Thyroid gland (tissue), 4 donors: ENCODE measurements around the gene ASIC2.

Source experiments
- POLR2A ChIP-seq, 2 donors: fragments of 450-650 bp; IDR thresholded peaks; one replicate each; pipeline ENCODE4 v1.6.1; 2017; ENCODE audit warnings: antibody characterized with exemption in 2 of 2, mild to moderate bottlenecking in 2 of 2, moderate library complexity in 1 of 2
- TF ChIP-seq, protein P1 (sequence below), 6 experiments: fragments of 200-600 bp in 3 of 6; fragments of 450-650 bp in 3 of 6; sonication (generic) in 3 of 6; IDR thresholded peaks; one replicate each; pipeline ENCODE4 v1.5.1; 2016 to 2019; ENCODE audit warnings: antibody characterized with exemption in 6 of 6, mild to moderate bottlenecking in 2 of 6, inconsistent platforms in 1 of 6, moderate library complexity in 1 of 6

DNA sequence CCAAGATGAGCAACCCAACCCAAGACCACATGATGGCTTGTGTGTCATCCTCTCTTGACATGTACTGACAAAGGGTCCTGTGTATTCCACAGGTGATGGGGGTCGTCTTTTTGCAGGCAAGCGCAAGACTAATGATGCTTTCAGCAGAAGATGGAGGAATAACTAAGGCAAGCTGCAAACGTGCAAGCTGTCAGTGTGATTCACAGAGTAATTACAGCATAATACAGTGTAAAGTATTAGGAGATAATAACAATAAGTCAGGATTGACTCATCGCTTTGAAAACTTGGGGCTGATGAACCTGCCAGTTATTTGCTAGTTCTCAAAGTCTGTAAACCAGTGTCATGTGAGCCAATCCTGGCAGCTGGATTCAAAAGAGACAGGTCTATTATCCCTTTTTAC is 41.6 kb upstream of the ASIC2 start:
- TF ChIP-seq, protein P1, sequence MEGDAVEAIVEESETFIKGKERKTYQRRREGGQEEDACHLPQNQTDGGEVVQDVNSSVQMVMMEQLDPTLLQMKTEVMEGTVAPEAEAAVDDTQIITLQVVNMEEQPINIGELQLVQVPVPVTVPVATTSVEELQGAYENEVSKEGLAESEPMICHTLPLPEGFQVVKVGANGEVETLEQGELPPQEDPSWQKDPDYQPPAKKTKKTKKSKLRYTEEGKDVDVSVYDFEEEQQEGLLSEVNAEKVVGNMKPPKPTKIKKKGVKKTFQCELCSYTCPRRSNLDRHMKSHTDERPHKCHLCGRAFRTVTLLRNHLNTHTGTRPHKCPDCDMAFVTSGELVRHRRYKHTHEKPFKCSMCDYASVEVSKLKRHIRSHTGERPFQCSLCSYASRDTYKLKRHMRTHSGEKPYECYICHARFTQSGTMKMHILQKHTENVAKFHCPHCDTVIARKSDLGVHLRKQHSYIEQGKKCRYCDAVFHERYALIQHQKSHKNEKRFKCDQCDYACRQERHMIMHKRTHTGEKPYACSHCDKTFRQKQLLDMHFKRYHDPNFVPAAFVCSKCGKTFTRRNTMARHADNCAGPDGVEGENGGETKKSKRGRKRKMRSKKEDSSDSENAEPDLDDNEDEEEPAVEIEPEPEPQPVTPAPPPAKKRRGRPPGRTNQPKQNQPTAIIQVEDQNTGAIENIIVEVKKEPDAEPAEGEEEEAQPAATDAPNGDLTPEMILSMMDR (IDR thresholded peaks at IDR 0.05), result no peak
- TF ChIP-seq POLR2A (IDR thresholded peaks at IDR 0.05), result no peak
